ENCODE data around the gene TVP23A. TPM values are rescaled to one million over a fixed set of nuclear protein-coding genes. Genes with fewer than 3 reads are reported as not detected.

The TVP23A gene
- total and polyA plus RNA-seq, 10 donors = 0.29 to 2.2 (median 0.92) TPM; not detected in 1

DNA sequence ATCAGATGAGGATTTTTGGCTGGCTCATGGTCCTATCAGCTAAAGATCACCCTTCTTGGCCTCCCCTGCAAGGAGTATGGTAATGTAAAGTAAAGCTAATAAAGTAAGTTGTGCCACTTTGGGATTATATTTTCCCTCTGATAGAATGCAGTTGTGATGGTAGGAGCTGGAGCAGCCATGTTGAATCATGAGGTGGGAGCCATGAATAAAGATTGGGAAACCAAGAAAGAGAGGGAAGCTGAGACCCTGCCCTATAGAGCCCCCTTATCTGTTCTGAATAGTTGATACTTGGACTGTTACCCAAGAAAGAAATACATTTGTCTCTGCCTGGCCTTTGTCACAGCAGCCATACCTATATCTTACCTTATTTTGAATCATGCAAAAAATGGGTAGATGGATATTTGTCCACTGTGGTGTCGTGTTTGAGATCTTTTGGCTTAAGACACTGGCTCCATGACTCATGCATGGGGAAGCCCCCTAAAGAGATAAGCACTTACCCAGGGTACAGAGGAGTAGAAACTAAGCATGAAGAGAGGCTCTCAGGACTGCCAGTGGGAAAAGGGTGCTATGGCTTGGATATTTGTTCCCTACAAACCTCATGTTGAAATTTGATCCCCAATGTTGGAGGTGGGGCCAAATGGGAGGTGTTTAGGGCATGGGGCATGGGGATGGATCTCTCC lies 17.7 kb upstream of the TVP23A start:
- 63 to 89% (median 83%) methylated on average over 1 of the region's 1 CpG for WGBS, 5 donors
- no peaks in the 10 kb centered on the region for H3K36me3 ChIP-seq
- DNase-seq = no peak
- no peak overlapping the region for H3K4me3 ChIP-seq
- no peaks in the 10 kb centered on the region for H3K27me3 ChIP-seq (replicated peaks in 1 of 7)
- intact Hi-C loops (cut with DNase I; ENCODE audit: low total_unique reads) = no loop called here
- H3K9me3 ChIP-seq = peaks cover 0 to 4% (median 0%) of the 10 kb centered on the region in 8 donors
- no peak for TF ChIP-seq POLR2A (IDR thresholded peaks at IDR 0.05)
- TF ChIP-seq, protein P1, sequence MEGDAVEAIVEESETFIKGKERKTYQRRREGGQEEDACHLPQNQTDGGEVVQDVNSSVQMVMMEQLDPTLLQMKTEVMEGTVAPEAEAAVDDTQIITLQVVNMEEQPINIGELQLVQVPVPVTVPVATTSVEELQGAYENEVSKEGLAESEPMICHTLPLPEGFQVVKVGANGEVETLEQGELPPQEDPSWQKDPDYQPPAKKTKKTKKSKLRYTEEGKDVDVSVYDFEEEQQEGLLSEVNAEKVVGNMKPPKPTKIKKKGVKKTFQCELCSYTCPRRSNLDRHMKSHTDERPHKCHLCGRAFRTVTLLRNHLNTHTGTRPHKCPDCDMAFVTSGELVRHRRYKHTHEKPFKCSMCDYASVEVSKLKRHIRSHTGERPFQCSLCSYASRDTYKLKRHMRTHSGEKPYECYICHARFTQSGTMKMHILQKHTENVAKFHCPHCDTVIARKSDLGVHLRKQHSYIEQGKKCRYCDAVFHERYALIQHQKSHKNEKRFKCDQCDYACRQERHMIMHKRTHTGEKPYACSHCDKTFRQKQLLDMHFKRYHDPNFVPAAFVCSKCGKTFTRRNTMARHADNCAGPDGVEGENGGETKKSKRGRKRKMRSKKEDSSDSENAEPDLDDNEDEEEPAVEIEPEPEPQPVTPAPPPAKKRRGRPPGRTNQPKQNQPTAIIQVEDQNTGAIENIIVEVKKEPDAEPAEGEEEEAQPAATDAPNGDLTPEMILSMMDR (IDR thresholded peaks at IDR 0.05 in 8 of 11, conservative IDR thresholded peaks at IDR 0.05 in 3 of 11) = no peak
- no peak for TF ChIP-seq POLR2AphosphoS5 (IDR thresholded peaks at IDR 0.05)
- peaks cover 0 to 12% (median 0%) of the 10 kb centered on the region in 6 donors for H3K4me1 ChIP-seq
- H3K27ac ChIP-seq = no peak overlapping the region

DNA sequence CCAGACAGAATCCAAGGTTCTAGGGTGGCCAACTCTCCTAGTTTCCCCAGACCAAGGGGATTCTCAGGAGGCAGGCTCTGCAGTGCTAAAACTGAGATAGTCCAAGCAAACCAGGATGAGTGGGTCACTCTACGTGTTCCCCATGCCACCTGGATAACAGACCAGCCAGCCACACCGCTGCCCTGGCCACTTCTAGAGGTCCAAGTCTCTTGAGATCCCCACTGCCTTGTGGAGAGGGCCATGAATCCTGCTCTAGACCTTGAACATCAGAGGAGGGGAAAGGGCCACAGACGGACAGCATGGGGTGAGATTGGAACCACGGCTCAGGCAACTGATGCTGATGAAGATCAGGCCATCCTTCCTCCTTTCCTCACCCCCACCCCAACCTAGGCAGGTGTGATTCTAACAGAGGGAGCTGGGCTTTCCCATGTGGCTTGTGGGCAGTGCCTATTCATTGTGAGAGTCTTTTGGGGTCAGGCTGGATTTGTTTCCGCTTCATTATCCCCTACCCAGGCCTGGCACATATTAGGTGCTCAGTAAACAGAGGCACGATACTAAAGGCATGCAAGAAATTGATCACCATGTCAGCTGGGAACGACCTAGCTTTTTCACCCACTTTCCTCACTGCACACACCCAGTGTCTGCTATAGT lies 16.8 kb upstream of the TVP23A start:
- Histone ChIP-seq H3K36me3 (no peaks in the 10 kb centered on the region), H3K9me3 (peaks cover 0 to 4% (median 0%) of the 10 kb centered on the region in 8 donors), H3K27ac (no peak overlapping the region), H3K27me3 (replicated peaks in 1 of 7) (no peaks in the 10 kb centered on the region), H3K4me1 (peaks cover 0 to 21% (median 0%) of the 10 kb centered on the region in 6 donors), H3K4me3 (no peak overlapping the region)
- WGBS, 5 donors = 74 to 82% (median 78%) methylated on average over 7 of the region's 7 CpGs
- intact Hi-C loops (cut with DNase I; ENCODE audit: low total_unique reads) = no loop called here
- TF ChIP-seq POLR2AphosphoS5 (IDR thresholded peaks at IDR 0.05) (no peak), POLR2A (IDR thresholded peaks at IDR 0.05) (no peak)
- TF ChIP-seq, protein P1 (IDR thresholded peaks at IDR 0.05 in 8 of 11, conservative IDR thresholded peaks at IDR 0.05 in 3 of 11) = no peak
- DNase-seq = peak; percentile 43

DNA sequence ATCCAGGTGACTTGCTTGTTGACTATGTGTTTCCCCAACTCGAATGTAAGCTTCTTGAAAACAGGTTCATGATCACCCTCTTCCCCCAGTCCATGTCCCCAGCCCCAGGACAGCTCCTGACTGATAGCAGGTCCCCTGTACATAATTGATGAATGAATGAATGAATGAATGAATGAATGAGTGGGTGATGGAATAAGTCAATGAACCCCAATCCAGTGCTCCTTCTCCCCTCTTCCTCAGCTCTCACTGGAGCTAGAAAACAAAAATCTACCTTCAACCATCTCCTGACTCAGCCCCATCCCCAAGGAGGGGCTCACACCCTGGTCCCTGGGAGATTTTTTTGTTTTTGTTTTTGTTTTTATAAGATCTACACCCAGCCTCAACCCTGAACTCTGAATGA lies 16.2 kb upstream of the TVP23A start:
- H3K27me3 ChIP-seq (replicated peaks in 1 of 7) = no peaks in the 10 kb centered on the region
- 76 to 100% (median 85%) methylated on average over 1 of the region's 1 CpG for WGBS, 5 donors
- intact Hi-C loops (cut with DNase I; ENCODE audit: low total_unique reads) = no loop called here
- no peak overlapping the region for H3K27ac ChIP-seq
- peak; percentile 0 for DNase-seq
- H3K9me3 ChIP-seq = peaks cover 0 to 4% (median 0%) of the 10 kb centered on the region in 8 donors
- no peak overlapping the region for H3K4me3 ChIP-seq
- H3K4me1 ChIP-seq = peaks cover 0 to 25% (median 2%) of the 10 kb centered on the region in 6 donors
- TF ChIP-seq POLR2A (IDR thresholded peaks at IDR 0.05) (no peak), POLR2AphosphoS5 (IDR thresholded peaks at IDR 0.05) (no peak)
- TF ChIP-seq, protein P1 (IDR thresholded peaks at IDR 0.05 in 8 of 11, conservative IDR thresholded peaks at IDR 0.05 in 3 of 11) = no peak
- no peaks in the 10 kb centered on the region for H3K36me3 ChIP-seq

DNA sequence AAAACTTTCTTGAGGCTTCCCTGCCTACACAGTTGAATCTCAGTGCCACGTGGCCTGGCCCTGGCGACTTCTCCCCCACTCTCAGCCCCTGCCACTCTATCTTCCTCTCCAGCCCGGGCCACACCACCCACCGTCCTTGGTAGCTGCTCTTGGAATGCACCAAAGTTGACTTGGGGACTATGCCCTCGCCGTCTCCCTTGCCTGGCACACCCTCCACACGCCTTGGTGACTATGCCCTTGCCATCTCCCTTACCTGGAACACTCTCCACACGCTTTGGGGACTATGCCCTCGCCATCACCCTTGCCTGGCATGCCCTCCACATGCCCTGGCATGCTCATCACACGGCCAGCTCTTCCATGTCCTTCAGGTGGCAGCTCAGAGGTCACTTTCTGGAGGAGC lies 15.5 kb upstream of the TVP23A start:
- peak; percentile 61 for DNase-seq
- intact Hi-C loops (cut with DNase I; ENCODE audit: low total_unique reads) = no loop called here
- Histone ChIP-seq H3K36me3 (no peaks in the 10 kb centered on the region), H3K27me3 (replicated peaks in 1 of 7) (no peaks in the 10 kb centered on the region), H3K4me1 (peaks cover 0 to 30% (median 6%) of the 10 kb centered on the region in 6 donors), H3K4me3 (no peak overlapping the region), H3K27ac (no peak overlapping the region), H3K9me3 (peaks cover 0 to 4% (median 0%) of the 10 kb centered on the region in 8 donors)
- 84 to 91% (median 87%) methylated on average over 10 of the region's 10 CpGs for WGBS, 5 donors
- TF ChIP-seq, protein P1 (IDR thresholded peaks at IDR 0.05 in 8 of 11, conservative IDR thresholded peaks at IDR 0.05 in 3 of 11) = no peak
- TF ChIP-seq POLR2AphosphoS5 (IDR thresholded peaks at IDR 0.05) = no peak
- TF ChIP-seq POLR2A (IDR thresholded peaks at IDR 0.05) = no peak

Measured in spleen (tissue), 11 donors.